ENCODE data around the gene ADCK1. TPM values are rescaled to one million over a fixed set of nuclear protein-coding genes. Genes with fewer than 3 reads are reported as not detected.

The ADCK1 gene
- total RNA-seq, 2 experiments from 2014 or later: 7.1 to 8.7 TPM

- Mint-ChIP-seq H3K36me3 (ENCODE audit: low read depth) (no peaks in the 10 kb centered on the region), H3K4me1 (ENCODE audit: low read depth) (peaks cover 8% of the 10 kb centered on the region), H3K4me3 (no peak overlapping the region), H3K9me3 (no peaks in the 10 kb centered on the region), H3K27me3 (no peaks in the 10 kb centered on the region), H3K27ac (no peak overlapping the region)
- H3K27me3 ChIP-seq (ENCODE audit: control insufficient read depth in 1 of 2, insufficient read depth in 2 of 2, low read length in 2 of 2): no peaks in the 10 kb centered on the region
- H3K9me3 ChIP-seq (ENCODE audit: control insufficient read depth in 1 of 2, insufficient read depth in 1 of 2, low read length in 2 of 2): no peaks in the 10 kb centered on the region
- TF ChIP-seq, protein P1, sequence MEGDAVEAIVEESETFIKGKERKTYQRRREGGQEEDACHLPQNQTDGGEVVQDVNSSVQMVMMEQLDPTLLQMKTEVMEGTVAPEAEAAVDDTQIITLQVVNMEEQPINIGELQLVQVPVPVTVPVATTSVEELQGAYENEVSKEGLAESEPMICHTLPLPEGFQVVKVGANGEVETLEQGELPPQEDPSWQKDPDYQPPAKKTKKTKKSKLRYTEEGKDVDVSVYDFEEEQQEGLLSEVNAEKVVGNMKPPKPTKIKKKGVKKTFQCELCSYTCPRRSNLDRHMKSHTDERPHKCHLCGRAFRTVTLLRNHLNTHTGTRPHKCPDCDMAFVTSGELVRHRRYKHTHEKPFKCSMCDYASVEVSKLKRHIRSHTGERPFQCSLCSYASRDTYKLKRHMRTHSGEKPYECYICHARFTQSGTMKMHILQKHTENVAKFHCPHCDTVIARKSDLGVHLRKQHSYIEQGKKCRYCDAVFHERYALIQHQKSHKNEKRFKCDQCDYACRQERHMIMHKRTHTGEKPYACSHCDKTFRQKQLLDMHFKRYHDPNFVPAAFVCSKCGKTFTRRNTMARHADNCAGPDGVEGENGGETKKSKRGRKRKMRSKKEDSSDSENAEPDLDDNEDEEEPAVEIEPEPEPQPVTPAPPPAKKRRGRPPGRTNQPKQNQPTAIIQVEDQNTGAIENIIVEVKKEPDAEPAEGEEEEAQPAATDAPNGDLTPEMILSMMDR (IDR thresholded peaks at IDR 0.05): no peak
- intact Hi-C loops (cut with DNase I, micrococcal nuclease): no loop called here
- H3K4me1 ChIP-seq (ENCODE audit: insufficient read depth, low read length): no peaks in the 10 kb centered on the region
- CTCF ChIA-PET: no interaction called here
- H3K36me3 ChIP-seq (ENCODE audit: insufficient read depth, low read length): no peaks in the 10 kb centered on the region
- ATAC-seq (ENCODE audit: poor library complexity) (no peak), DNase-seq (no peak)
- POLR2A ChIA-PET: no interaction called here
- no peak overlapping the region for H3K27ac ChIP-seq (ENCODE audit: low read depth in 1 of 2, low read length in 2 of 2)
- H3K4me3 ChIP-seq (ENCODE audit: low read length): no peak overlapping the region
Observed at GRCh38 chr14:77843651-77844050, 43.7 kb downstream of the ADCK1 start.

DNA sequence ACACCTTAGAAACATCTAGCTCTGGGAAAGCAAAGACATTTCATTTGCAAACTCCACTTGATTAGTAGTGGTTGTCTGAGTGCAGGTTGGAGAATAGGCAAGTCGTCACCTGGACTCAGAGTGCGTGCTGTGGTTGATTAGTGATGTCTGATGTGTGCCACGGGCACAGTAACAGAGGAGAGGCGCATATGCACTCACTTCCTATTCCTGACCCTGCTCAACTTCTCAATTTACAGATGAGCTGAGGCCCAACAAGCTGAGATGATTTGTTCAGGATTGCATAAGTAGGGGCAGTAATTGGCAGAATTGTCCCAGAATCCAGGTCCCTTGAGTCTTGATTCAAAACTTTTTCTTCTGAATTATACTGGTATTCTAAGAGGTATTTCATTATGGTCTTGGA is 44.9 kb downstream of the ADCK1 start:
- H3K9me3 ChIP-seq (ENCODE audit: control insufficient read depth in 1 of 2, insufficient read depth in 1 of 2, low read length in 2 of 2): no peaks in the 10 kb centered on the region
- intact Hi-C loops (cut with DNase I, micrococcal nuclease): no loop called here
- no peak overlapping the region for H3K27ac Mint-ChIP-seq
- H3K4me3 Mint-ChIP-seq: no peak overlapping the region
- H3K27me3 ChIP-seq (ENCODE audit: control insufficient read depth in 1 of 2, insufficient read depth in 2 of 2, low read length in 2 of 2): no peaks in the 10 kb centered on the region
- H3K4me1 ChIP-seq (ENCODE audit: insufficient read depth, low read length): no peaks in the 10 kb centered on the region
- H3K4me3 ChIP-seq (ENCODE audit: low read length): no peak overlapping the region
- no peaks in the 10 kb centered on the region for H3K36me3 ChIP-seq (ENCODE audit: insufficient read depth, low read length)
- POLR2A ChIA-PET: no interaction called here
- CTCF ChIA-PET: no interaction called here
- peaks cover 7% of the 10 kb centered on the region for H3K36me3 Mint-ChIP-seq (ENCODE audit: low read depth)
- no peak overlapping the region for H3K27ac ChIP-seq (ENCODE audit: low read depth in 1 of 2, low read length in 2 of 2)
- H3K27me3 Mint-ChIP-seq: no peaks in the 10 kb centered on the region
- ATAC-seq (ENCODE audit: poor library complexity): no peak
- no peaks in the 10 kb centered on the region for H3K4me1 Mint-ChIP-seq (ENCODE audit: low read depth)
- TF ChIP-seq, protein P1 (IDR thresholded peaks at IDR 0.05): no peak
- no peaks in the 10 kb centered on the region for H3K9me3 Mint-ChIP-seq
- no peak for DNase-seq

DNA sequence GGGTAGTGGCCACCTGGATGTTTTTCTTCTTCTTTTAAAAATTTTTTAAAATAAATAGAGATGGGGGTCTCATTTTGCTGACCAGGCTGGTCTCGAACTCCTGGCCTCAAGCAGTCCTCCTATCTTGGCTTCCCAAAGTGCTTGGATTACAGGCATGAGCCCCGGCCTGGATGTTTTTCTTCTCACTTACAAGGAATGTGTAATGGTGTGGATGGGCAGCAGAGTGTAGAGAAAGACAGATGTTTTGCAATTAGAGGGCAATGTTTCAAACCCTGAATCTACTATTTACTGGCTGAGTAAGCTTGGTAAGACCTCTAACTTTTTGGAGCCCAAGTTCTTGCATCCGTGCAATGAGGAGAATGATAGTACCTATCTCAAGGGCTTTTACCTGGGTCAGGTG is 48.1 kb downstream of the ADCK1 start:
- ChIA-PET POLR2A (interaction anchor here (0.8 kb wide), 1 partner anchor 24 kb away, joined by 3 read pairs; no protein-coding TSS in a partner anchor), CTCF (no interaction called here)
- Mint-ChIP-seq H3K27me3 (no peaks in the 10 kb centered on the region), H3K9me3 (no peaks in the 10 kb centered on the region), H3K36me3 (ENCODE audit: low read depth) (peaks cover 12% of the 10 kb centered on the region), H3K4me3 (no peak overlapping the region), H3K27ac (no peak overlapping the region), H3K4me1 (ENCODE audit: low read depth) (no peaks in the 10 kb centered on the region)
- TF ChIP-seq, protein P1 (IDR thresholded peaks at IDR 0.05): no peak
- H3K9me3 ChIP-seq (ENCODE audit: control insufficient read depth in 1 of 2, insufficient read depth in 1 of 2, low read length in 2 of 2): peaks cover 0 to 9% of the 10 kb centered on the region in 2 experiments
- H3K4me1 ChIP-seq (ENCODE audit: insufficient read depth, low read length): no peaks in the 10 kb centered on the region
- no peak overlapping the region for H3K27ac ChIP-seq (ENCODE audit: low read depth in 1 of 2, low read length in 2 of 2)
- ATAC-seq (ENCODE audit: poor library complexity): no peak
- DNase-seq: no peak
- H3K27me3 ChIP-seq (ENCODE audit: control insufficient read depth in 1 of 2, insufficient read depth in 2 of 2, low read length in 2 of 2): no peaks in the 10 kb centered on the region
- H3K4me3 ChIP-seq (ENCODE audit: low read length): no peak overlapping the region
- intact Hi-C loops (cut with DNase I, micrococcal nuclease): no loop called here
- H3K36me3 ChIP-seq (ENCODE audit: insufficient read depth, low read length): no peaks in the 10 kb centered on the region
